Omental fat pad (tissue), 4 donors: ENCODE measurements around the gene DERL3. TPM values are rescaled to one million over a fixed set of nuclear protein-coding genes. Genes with fewer than 3 reads are reported as not detected.

Experiments
- ATAC-seq: fragments of 150-250 bp; one replicate; pipeline ENCODE4 v1.9.1; 2016; ENCODE audit warnings: mild to moderate bottlenecking, moderate library complexity; ENCODE audit not compliant: low FRiP score
- DNase-seq: peaks from one replicate; pipeline ENCODE4 v3.0.0-alpha.2; 2019; ENCODE audit warnings: low spot score
- total RNA-seq, 4 donors: library from RNA; depleted of rRNA; stranded (reverse); fragments of >200 nt; gene quantifications; one replicate each; pipeline ENCODE4 v1.1.0, GENCODE V29; 2016
- TF ChIP-seq, protein P1 (sequence below), 3 donors: fragments of 450-650 bp; IDR thresholded peaks; one replicate each; pipeline ENCODE4 v1.5.1; 2016 to 2017; ENCODE audit warnings: antibody characterized with exemption in 3 of 3, mild to moderate bottlenecking in 3 of 3, moderate library complexity in 2 of 3

Gene DERL3
- total RNA-seq, 4 donors from 2014 or later: 0.47 to 3.1 (median 1.5) TPM

- TF ChIP-seq, protein P1, sequence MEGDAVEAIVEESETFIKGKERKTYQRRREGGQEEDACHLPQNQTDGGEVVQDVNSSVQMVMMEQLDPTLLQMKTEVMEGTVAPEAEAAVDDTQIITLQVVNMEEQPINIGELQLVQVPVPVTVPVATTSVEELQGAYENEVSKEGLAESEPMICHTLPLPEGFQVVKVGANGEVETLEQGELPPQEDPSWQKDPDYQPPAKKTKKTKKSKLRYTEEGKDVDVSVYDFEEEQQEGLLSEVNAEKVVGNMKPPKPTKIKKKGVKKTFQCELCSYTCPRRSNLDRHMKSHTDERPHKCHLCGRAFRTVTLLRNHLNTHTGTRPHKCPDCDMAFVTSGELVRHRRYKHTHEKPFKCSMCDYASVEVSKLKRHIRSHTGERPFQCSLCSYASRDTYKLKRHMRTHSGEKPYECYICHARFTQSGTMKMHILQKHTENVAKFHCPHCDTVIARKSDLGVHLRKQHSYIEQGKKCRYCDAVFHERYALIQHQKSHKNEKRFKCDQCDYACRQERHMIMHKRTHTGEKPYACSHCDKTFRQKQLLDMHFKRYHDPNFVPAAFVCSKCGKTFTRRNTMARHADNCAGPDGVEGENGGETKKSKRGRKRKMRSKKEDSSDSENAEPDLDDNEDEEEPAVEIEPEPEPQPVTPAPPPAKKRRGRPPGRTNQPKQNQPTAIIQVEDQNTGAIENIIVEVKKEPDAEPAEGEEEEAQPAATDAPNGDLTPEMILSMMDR (IDR thresholded peaks at IDR 0.05): no peak
- ATAC-seq (no peak), DNase-seq (no peak)
Observed at GRCh38 chr22:23837911-23838680, 710 bp downstream of the DERL3 start.

GRCh38 chr22:23837496-23837859 is 1.3 kb downstream of the DERL3 start:
- TF ChIP-seq, protein P1 (IDR thresholded peaks at IDR 0.05): no peak
- DNase-seq (no peak), ATAC-seq (no peak)

GRCh38 chr22:23836692-23837495 is 1.9 kb downstream of the DERL3 start:
- ATAC-seq: no peak
- DNase-seq: no peak
- TF ChIP-seq, protein P1 (IDR thresholded peaks at IDR 0.05): no peak

GRCh38 chr22:23836281-23836680 is 2.5 kb downstream of the DERL3 start:
- ATAC-seq (no peak), DNase-seq (no peak)
- TF ChIP-seq, protein P1 (IDR thresholded peaks at IDR 0.05): no peak

DNA sequence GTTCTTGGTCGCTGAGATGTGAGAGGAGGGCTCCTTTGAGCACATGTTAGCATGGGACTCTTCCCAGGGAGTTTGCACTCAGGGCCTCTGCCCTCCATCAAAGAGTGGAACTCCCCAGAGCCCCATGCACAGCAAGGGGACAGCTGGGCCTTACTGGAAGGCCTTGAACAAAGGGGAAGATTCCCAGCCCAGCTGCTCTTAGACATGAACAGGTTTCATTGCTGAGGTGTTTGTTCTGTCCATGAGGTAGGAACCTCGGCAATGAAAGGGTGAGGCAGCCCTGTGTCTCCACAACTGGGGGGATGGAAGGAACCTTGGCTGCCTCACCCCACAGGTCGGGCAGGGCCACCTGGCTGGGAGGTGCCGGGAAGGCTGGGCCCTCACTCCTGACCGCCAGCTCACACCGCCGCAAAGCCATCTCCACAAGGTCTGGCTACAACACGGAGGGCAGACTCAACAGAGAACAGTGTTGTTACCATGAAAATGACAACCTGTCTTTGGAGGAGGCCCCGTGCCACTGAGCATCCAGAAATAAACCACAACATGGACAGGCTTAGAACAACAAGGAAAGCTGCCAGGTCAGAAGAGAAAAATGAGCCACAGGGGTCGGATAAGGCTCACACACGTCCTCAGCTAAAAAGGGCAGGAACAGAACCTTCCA is 3.2 kb downstream of the DERL3 start:
- no peak for DNase-seq
- ATAC-seq: no peak
- TF ChIP-seq, protein P1 (IDR thresholded peaks at IDR 0.05): no peak

DNA sequence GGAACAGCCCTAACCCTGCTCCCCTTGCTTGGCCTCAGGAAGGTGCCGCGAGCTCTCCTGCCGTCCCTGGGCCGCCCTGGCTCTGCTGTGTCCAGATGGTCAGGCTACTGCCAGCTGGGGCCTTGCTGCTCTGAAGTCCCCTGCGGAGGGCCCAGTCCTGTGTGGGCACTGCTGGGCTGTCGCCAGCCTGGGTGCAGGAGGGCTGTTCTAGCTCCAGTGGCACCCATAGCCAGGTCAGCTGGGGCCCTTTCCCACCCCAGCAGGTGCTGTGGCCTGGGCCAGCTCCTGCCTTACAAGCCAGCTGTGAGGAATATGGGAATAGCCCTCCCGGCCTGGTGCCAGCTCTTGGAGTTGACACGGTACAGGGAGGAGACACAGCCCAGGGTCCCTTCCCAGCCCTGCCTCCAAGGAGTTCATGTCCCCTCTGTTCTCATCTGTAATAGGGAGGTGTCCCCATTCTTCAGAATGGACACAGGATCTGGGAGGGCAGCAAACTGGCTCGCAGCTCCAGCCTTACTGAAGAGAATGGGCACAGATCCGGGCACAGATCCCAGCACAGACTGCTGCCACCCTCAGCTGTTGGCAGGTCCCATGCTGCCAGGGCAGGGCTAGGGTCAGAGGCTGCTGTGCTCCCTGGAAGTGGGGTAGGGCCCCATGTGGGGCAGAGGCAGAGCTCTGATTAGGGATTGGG is 3.9 kb downstream of the DERL3 start:
- no peak for DNase-seq
- no peak for ATAC-seq
- TF ChIP-seq, protein P1 (IDR thresholded peaks at IDR 0.05): no peak
